Glomerular endothelial cell (primary cell): ENCODE measurements around the gene CLPTM1L. TPM values are rescaled to one million over a fixed set of nuclear protein-coding genes. Genes with fewer than 3 reads are reported as not detected.
"Not testable (repeated sequence)": the region's sequence is repeated elsewhere in the genome, so short reads cannot be mapped to it uniquely, and the experiment has no call there.

Experiments
- DNase-seq: peaks from one replicate; pipeline ENCODE4 v3.0.0-alpha.2; 2011; ENCODE audit warnings: low read depth, low spot score; ENCODE audit errors: extremely low read depth
- total RNA-seq: library from RNA; depleted of rRNA; stranded (reverse); fragments of >200 nt; gene quantifications from 2 replicates; pipeline ENCODE4 v1.2.3, GENCODE V29; 2015

CLPTM1L gene
- total RNA-seq, 1 donor from 2014 or later, result 137 TPM

DNA sequence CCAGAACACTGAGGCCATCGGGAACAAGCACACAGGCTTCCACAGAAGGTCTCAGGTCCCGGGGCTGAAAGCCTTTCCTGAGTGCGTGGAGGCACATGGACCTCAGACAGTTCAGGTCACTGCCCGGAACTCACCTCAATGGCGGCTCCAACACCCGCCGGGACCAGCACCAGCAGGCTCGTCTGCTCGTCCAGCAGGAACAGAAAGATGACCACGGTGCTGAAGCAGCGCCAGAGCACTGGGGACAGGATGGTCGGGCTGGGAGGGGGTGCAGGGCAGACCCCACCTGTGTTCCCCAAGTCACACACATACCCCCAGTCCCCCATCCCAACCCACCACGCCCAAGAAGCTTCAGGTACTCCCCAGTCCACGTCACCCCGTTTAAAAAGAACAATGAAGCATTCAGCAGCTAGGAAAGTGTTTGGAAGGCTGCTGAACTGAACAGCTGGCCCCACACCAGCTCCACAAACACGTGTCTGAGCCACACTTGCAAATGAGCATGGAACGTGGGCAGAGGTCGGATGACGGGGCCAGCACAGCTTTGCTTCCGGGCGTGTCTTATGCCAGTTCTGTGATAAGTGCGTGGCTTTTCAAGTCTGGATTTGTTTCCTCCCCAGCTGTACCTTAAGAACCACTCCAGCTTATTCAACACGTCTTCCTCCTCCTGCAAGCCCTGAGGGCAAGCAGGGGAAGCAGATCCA is 14.6 kb downstream of the CLPTM1L start:
- no peak for DNase-seq

GRCh38 chr5:1329111-1329579 is 15.8 kb downstream of the CLPTM1L start:
- DNase-seq, result no peak

DNA sequence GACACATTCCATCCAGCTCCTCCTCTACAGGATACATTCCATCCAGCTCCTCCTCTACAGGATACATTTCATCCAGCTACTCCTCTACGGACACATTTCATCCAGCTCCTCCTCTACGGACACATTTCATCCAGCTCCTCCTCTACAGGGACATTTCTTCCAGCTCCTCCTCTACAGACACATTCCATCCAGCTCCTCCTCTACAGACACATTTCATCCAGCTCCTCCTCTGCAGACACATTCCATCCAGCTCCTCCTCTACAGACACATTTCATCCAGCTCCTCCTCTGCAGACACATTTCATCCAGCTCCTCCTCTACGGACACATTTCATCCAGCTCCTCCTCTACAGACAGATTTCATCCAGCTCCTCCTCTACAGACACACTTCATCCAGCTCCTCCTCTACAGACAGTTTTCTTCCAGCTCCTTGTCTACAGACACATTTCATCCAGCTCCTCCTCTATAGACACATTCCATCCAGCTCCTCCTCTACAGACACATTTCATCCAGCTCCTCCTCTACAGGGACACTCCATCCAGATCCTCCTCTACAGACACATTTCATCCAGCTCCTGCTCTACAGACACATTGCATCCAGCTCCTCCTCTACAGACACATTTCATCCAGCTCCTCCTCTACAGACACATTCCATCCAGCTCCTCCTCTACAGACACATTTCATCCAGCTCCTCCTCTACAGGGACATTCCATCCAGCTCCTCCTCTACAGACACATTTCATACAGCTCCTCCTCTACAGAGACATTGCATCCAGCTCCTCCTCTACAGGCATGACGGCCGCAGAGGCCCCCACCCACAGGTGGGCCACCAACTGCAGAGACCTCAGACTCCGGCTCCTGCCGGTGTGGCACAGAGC is 16.4 kb downstream of the CLPTM1L start:
- DNase-seq, result not testable (repeated sequence)

DNA sequence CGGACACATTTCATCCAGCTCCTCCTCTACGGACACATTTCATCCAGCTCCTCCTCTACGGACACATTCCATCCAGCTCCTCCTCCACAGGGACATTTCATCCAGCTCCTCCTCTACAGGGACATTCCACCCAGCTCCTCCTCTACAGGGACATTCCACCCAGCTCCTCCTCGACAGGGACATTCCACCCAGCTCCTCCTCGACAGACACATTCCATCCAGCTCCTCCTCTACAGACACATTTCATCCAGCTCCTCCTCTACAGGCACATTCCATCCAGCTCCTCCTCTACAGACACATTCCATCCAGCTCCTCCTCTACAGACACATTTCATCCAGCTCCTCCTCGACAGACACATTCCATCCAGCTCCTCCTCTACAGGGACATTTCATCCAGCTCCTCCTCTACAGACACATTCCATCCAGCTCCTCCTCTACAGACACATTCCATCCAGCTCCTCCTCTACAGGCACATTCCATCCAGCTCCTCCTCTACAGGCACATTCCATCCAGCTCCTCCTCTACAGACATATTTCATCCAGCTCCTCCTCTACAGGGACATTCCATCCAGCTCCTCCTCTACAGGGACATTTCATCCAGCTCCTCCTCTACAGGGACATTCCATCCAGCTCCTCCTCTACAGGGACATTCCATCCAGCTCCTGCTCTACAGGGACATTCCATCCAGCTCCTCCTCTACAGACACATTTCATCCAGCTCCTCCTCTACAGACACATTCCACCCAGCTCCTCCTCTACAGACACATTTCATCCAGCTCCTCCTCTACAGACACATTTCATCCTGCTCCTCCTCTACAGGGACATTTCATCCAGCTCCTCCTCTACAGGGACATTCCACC is 17.8 kb downstream of the CLPTM1L start:
- DNase-seq, result not testable (repeated sequence)

DNA sequence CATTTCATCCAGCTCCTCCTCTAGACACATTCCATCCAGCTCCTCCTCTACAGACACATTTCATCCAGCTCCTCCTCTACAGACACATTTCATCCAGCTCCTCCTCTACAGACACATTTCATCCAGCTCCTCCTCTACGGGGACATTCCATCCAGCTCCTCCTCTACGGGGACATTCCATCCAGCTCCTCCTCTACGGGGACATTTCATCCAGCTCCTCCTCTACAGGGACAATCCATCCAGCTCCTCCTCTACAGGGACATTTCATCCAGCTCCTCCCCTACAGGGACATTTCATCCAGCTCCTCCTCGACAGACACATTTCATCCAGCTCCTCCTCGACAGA is 18.4 kb downstream of the CLPTM1L start:
- DNase-seq, result not testable (repeated sequence)

DNA sequence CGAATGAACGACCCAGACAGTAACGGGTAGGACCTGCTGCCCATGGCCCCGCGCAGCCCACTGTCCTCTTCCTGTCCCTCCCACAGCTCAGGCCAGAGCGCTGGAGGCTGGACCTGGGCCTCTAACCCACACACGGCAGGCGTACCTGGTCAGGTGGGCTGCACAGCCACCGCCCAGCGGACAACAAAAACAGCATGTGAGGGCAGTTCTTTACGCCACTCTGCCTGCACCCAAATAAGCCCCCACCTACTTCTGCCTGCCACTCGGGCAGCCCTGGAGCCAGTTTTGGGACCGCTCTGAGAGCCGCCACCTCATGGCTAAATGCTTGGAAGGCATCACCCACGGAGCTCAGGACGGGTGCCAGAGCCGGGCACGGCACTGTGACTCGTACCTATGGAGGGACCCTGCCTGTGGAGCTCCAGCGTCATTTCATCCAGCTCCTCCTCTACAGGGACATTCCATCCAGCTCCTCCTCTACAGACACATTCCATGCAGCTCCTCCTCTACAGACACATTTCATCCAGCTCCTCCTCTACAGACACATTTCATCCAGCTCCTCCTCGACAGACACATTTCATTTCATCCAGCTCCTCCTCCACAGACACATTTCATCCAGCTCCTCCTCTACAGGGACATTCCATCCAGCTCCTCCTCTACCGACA is 18.9 kb downstream of the CLPTM1L start:
- no peak for DNase-seq

DNA sequence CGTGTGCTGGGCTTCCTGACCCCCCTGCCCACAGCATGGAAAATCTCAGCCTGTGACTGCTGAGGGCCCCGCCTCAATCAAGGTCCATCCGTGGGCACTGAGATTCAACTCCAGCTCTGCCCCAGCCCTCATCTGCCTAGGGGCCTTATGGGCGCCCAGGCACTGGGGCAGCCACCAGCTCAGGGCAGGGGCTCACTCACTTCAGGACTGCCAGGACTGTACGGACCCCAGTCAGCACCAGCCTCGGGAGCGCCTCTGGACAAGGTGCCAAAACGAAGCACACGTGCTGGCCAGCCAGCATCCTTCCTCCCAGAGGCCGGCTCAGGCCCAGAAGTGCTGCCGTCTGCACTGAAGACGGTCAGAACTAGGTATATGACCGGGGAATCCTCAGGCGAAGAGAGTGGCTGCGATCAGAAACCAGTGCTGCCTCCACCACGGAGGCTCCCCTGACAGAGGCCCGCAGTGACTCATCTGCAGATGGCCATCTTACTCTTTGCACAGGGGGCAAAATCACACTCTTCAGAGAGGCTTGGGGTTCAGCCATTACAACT is 19.6 kb downstream of the CLPTM1L start:
- DNase-seq, result no peak

DNA sequence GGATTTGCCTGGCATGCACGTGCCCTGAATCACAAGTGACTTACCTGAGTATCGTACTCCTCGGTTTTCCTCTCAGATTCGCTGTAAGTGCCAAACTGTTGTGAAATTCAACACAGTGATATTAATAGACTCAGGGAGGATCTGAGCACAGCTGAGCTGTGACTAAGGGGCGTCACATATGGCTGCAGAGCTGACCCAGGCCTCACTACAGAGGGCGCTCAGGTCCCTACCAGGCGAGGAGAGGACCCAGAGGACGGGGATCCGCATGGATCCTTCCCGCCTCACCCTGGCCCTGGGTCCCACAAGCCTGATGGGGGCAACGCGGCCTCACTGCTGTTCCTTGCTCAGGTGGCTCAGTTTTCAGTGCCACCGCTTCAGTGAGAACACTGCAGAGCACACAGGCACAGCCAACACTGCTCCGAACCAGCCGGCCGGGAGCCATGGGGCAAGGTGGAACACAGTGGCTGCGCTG is 20.1 kb downstream of the CLPTM1L start:
- DNase-seq, result no peak

DNA sequence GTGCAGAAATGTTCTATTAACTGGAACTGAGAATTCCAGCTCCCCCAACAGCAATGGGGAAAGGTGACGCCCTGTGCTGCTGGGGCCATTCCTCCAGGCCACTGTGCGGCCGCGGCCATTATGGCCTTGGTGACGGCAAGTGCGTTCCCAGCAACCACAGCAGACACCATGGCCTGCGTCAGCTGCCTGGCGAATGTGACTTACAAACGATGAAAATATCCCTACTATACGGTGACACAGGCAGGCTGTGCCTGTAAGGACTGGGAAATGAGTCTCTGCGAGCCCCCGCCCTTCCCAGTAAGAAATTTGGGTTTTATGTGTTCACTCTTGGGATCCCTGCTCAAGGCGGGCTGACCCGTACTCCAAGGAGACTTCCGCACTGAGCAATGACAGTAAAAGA is 20.6 kb downstream of the CLPTM1L start:
- DNase-seq, result no peak

DNA sequence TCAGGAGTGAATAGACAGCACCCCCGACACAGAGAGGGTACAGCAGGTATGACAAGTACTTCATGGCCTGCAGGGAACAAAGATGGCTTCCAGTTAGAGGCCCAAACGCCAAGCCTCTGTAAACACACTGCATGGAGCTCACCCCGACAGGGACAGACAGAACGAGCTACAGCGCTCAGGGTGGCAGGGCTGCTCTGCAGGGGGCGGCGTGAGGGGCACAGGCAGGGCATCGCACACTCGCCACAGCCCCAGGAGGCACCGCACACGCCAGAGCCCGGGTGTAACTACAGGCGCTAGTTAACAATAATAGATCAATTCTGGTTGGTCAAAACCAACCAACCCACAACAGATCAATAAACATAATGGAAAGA is 21.1 kb downstream of the CLPTM1L start:
- DNase-seq, result no peak

- no peak for DNase-seq
Measured at GRCh38 chr5:1322955-1323802, 21.7 kb downstream of the CLPTM1L start.

- no peak for DNase-seq
Measured at GRCh38 chr5:1322036-1322900, 22.6 kb downstream of the CLPTM1L start.

- no peak for DNase-seq
Measured at GRCh38 chr5:1321576-1321975, 23.3 kb downstream of the CLPTM1L start.

DNA sequence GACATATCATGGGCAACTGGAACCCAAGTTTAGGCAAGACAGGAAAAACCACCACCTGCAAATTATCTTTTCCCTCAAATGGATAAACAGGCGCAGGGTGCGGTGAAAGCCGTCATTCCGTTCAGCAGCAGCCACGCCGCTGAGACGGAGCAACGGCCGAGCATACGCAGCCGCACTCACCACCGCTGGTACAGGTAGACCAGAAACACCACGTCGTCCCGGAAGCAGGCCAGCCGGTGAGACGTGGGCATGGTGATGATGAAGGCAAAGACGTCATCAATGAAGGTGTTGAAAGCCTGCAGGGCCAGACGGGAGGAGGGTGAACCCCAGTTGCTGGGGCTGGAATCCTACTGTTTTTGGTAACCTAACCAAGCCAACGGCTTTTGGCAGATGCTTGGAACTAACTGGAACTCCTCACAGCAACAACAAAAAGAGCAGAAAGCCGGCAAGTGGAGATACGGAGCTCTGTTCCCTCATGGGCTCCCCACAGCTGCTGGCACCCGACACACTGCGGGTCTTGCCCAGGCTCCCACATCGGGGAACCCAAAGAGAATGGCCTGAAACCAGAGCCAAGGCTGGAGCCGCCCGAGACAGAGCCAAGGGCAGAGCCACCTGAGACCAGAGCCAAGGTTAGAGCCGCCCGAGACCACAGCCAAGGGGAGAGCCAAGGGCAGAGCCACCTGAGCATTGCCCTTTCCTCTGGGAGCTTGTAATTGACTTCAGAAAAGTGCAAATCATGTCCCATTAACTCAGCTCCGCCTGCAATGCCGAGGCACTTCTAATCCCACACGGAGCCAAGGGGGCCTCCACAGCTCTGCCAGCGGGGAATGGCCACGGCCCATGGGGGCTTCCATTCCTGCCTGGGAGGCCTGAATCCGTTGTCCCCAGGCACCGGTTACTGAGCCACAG is 24.2 kb downstream of the CLPTM1L start:
- DNase-seq, result no peak

- no peak for DNase-seq
Measured at GRCh38 chr5:1319436-1320256, 25.3 kb downstream of the CLPTM1L start.

DNA sequence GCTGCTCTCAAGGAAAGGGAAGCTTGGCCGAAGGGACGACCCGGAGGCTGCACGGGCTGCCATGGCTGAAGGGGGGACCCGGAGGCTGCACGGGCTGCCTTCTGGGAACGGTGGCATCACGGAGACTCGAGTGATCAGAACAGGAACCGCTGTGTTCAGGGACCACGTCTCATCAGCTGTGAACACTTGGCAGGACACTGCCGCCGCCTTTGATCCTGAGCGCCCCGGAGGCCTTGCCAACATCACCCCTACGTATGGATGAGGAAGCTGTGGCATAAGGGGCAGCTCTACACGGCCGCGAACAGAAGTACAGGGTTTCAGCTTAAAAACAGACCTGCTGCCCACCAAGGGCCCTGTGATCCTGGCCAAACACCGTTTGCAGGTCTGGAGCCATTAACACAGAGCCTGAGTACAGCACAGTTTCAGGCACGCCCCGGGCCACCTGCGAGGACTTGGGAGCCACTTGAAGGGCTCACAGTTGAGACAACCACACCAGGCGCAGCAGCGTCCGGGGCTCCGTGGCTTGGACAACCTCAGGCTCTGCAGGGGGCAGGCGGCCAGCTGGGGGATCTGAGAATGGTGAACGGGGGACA is 26.1 kb downstream of the CLPTM1L start:
- DNase-seq, result no peak
